Activated CD4-positive, alpha-beta memory T cell treated with anti-CD3 and anti-CD28 coated beads for 36 hours (primary cell): ENCODE measurements around the gene TNRC6B. TPM values are rescaled to one million over a fixed set of nuclear protein-coding genes. Genes with fewer than 3 reads are reported as not detected.

Experiments used
- CTCF ChIA-PET: fragments of 350-600 bp; sonication (Branson Sonifier 250); formaldehyde crosslinking; loops from one replicate; lab custom pipeline; 2021; ENCODE audit warnings: antibody characterized with exemption, inconsistent platforms; lab: Charles Lee
- POLR2A ChIA-PET: fragments of 350-600 bp; sonication (Branson Sonifier 250); formaldehyde crosslinking; loops from one replicate; lab custom pipeline; 2021; ENCODE audit warnings: antibody characterized with exemption; lab: Charles Lee
- DNase-seq: peaks from one replicate; pipeline ENCODE4 v3.0.0-alpha.2; 2020
- H3K27ac Mint-ChIP-seq: one replicate; pipeline ENCODE4 v1.8.0; 2021; ENCODE audit warnings: mixed read lengths
- H3K27me3 Mint-ChIP-seq: one replicate; pipeline ENCODE4 v1.8.0; 2021; ENCODE audit warnings: mixed read lengths
- H3K36me3 Mint-ChIP-seq: one replicate; pipeline ENCODE4 v1.8.0; 2021; ENCODE audit warnings: mixed read lengths
- H3K4me1 Mint-ChIP-seq: one replicate; pipeline ENCODE4 v1.8.0; 2021; ENCODE audit warnings: low read depth, mixed read lengths
- H3K4me3 Mint-ChIP-seq: one replicate; pipeline ENCODE4 v1.8.0; 2021; ENCODE audit warnings: mild to moderate bottlenecking, mixed read lengths
- H3K9me3 Mint-ChIP-seq: one replicate; pipeline ENCODE4 v1.8.0; 2021; ENCODE audit warnings: mixed read lengths
- intact Hi-C: fragments of 100-400 bp; cut with micrococcal nuclease; formaldehyde crosslinking; loops from one replicate; pipeline ENCODE4 v1.15.1; 2023
- total RNA-seq, 2 experiments: library from RNA; stranded (reverse); gene quantifications; one replicate each; pipeline ENCODE4 v1.2.3, GENCODE V29; 2021

Gene TNRC6B
- total RNA-seq, 2 experiments from 2014 or later = 34.9 to 38.8 TPM

- no peaks in the 10 kb centered on the region for H3K27me3 Mint-ChIP-seq
- DNase-seq = no peak
- H3K4me1 Mint-ChIP-seq = peaks cover 95% of the 10 kb centered on the region
- intact Hi-C loops = loop anchor here (5.0 to 10.0 kb wide), 2 partner anchors 272 to 385 kb away; no protein-coding TSS in a partner anchor
- ChIA-PET POLR2A (no interaction called here), CTCF (interaction anchor here (1.5 kb wide), 1 partner anchor 17 kb away, joined by 6 read pairs; the partner anchor contains the start of gene ADSL)
- no peak overlapping the region for H3K4me3 Mint-ChIP-seq
- peak overlapping the region; percentile 9 for H3K27ac Mint-ChIP-seq
- H3K9me3 Mint-ChIP-seq = no peaks in the 10 kb centered on the region
- no peaks in the 10 kb centered on the region for H3K36me3 Mint-ChIP-seq
These were observed 151.7 kb downstream of the TNRC6B start for GRCh38 chr22:40329466-40329865.

GRCh38 chr22:40330086-40330485 is 152.4 kb downstream of the TNRC6B start:
- intact Hi-C loops = no loop called here
- ChIA-PET CTCF (interaction anchor here (1.5 kb wide), 1 partner anchor 16 kb away, joined by 6 read pairs; the partner anchor contains the start of gene ADSL), POLR2A (interaction anchor here (1.5 kb wide), 1 partner anchor 275 kb away, joined by 3 read pairs; no protein-coding TSS in a partner anchor)
- H3K36me3 Mint-ChIP-seq = no peaks in the 10 kb centered on the region
- H3K4me3 Mint-ChIP-seq = no peak overlapping the region
- H3K27ac Mint-ChIP-seq = no peak overlapping the region
- H3K27me3 Mint-ChIP-seq = no peaks in the 10 kb centered on the region
- no peak for DNase-seq
- peaks cover 95% of the 10 kb centered on the region for H3K4me1 Mint-ChIP-seq
- H3K9me3 Mint-ChIP-seq = no peaks in the 10 kb centered on the region

GRCh38 chr22:40330615-40331014 is 152.9 kb downstream of the TNRC6B start:
- H3K4me1 Mint-ChIP-seq = peaks cover 93% of the 10 kb centered on the region
- POLR2A ChIA-PET = interaction anchor here (1.5 kb wide), 1 partner anchor 275 kb away, joined by 3 read pairs; no protein-coding TSS in a partner anchor
- CTCF ChIA-PET = interaction anchor here (1.5 kb wide), 1 partner anchor 15 kb away, joined by 6 read pairs; the partner anchor contains the start of gene ADSL

GRCh38 chr22:40331706-40332105 is 154.0 kb downstream of the TNRC6B start:
- CTCF ChIA-PET = interaction anchor here (0.6 kb wide), 1 partner anchor 33 kb away, joined by 6 read pairs; no protein-coding TSS in a partner anchor
- Mint-ChIP-seq H3K4me3 (no peak overlapping the region), H3K36me3 (peaks cover 3% of the 10 kb centered on the region), H3K4me1 (peaks cover 94% of the 10 kb centered on the region), H3K27ac (peak overlapping the region; percentile 80), H3K9me3 (no peaks in the 10 kb centered on the region), H3K27me3 (no peaks in the 10 kb centered on the region)
- intact Hi-C loops = loop anchor here (2.0 kb wide), 1 partner anchor 41 kb away; no protein-coding TSS in a partner anchor
- DNase-seq = no peak
- POLR2A ChIA-PET = interaction anchor here (1.0 to 1.5 kb wide), 2 partner anchors 14 to 276 kb away, joined by 3 to 4 read pairs; no protein-coding TSS in a partner anchor

More at GRCh38 chr22:40330615-40331014, 152.9 kb downstream of the TNRC6B start:
- no peak for DNase-seq
- no peaks in the 10 kb centered on the region for H3K27me3 Mint-ChIP-seq
- no peak overlapping the region for H3K4me3 Mint-ChIP-seq
- intact Hi-C loops = no loop called here
- H3K9me3 Mint-ChIP-seq = no peaks in the 10 kb centered on the region
- no peaks in the 10 kb centered on the region for H3K36me3 Mint-ChIP-seq
- no peak overlapping the region for H3K27ac Mint-ChIP-seq

- peaks cover 3% of the 10 kb centered on the region for H3K36me3 Mint-ChIP-seq
- CTCF ChIA-PET = no interaction called here
- DNase-seq = peak; percentile 44
- H3K27ac Mint-ChIP-seq = peak overlapping the region; percentile 80
- H3K27me3 Mint-ChIP-seq = no peaks in the 10 kb centered on the region
- no peaks in the 10 kb centered on the region for H3K9me3 Mint-ChIP-seq
- H3K4me3 Mint-ChIP-seq = peak overlapping the region; percentile 49
- intact Hi-C loops = loop anchor here (2.0 kb wide), 1 partner anchor 42 kb away; no protein-coding TSS in a partner anchor
- POLR2A ChIA-PET = interaction anchor here (0.5 to 1.0 kb wide), 2 partner anchors 13 to 89 kb away, joined by 4 to 7 read pairs; no protein-coding TSS in a partner anchor
- H3K4me1 Mint-ChIP-seq = peaks cover 91% of the 10 kb centered on the region
These were observed 154.6 kb downstream of the TNRC6B start for GRCh38 chr22:40332319-40332781.

- Mint-ChIP-seq H3K27me3 (no peaks in the 10 kb centered on the region), H3K36me3 (peaks cover 6% of the 10 kb centered on the region), H3K27ac (peak overlapping the region; percentile 64), H3K4me1 (peaks cover 83% of the 10 kb centered on the region), H3K4me3 (no peak overlapping the region), H3K9me3 (no peaks in the 10 kb centered on the region)
- intact Hi-C loops = loop anchor here (1.0 kb wide), 1 partner anchor 157 kb away; the partner anchor contains the start of gene TNRC6B
- CTCF ChIA-PET = interaction anchor here (3.0 kb wide), 1 partner anchor 13 kb away, joined by 21 read pairs; the partner anchor contains the start of gene ADSL
- POLR2A ChIA-PET = interaction anchor here (1.1 to 1.2 kb wide), 3 partner anchors 11 to 83 kb away, joined by 3 to 5 read pairs (median 3); no protein-coding TSS in a partner anchor
- DNase-seq = peak; percentile 36
These were observed 156.3 kb downstream of the TNRC6B start for GRCh38 chr22:40334060-40334459.

GRCh38 chr22:40334899-40335298 is 157.2 kb downstream of the TNRC6B start:
- Mint-ChIP-seq H3K27ac (peak overlapping the region; percentile 64), H3K9me3 (no peaks in the 10 kb centered on the region), H3K4me1 (peaks cover 74% of the 10 kb centered on the region), H3K27me3 (no peaks in the 10 kb centered on the region), H3K36me3 (peaks cover 6% of the 10 kb centered on the region), H3K4me3 (peak overlapping the region; percentile 31)
- ChIA-PET POLR2A (interaction anchor here (0.6 to 1.2 kb wide), 4 partner anchors 12 to 233 kb away, joined by 3 to 5 read pairs (median 3); no protein-coding TSS in a partner anchor), CTCF (interaction anchor here (3.0 kb wide), 1 partner anchor 12 kb away, joined by 21 read pairs; the partner anchor contains the start of gene ADSL)
- no peak for DNase-seq
- intact Hi-C loops = loop anchor here (1.0 kb wide), 3 partner anchors 11 to 158 kb away; partner anchors contain the start of genes ADSL and TNRC6B

- intact Hi-C loops = loop anchor here (1.0 kb wide), 2 partner anchors 11 kb away; partner anchors contain the start of gene ADSL
- Mint-ChIP-seq H3K27me3 (no peaks in the 10 kb centered on the region), H3K4me1 (peaks cover 73% of the 10 kb centered on the region), H3K27ac (peak overlapping the region; percentile 64), H3K4me3 (no peak overlapping the region), H3K9me3 (no peaks in the 10 kb centered on the region), H3K36me3 (peaks cover 6% of the 10 kb centered on the region)
- no peak for DNase-seq
- ChIA-PET POLR2A (interaction anchor here (0.6 to 2.1 kb wide), 5 partner anchors 11 to 292 kb away, joined by 3 to 11 read pairs (median 3); partner anchors contain the start of gene ADSL), CTCF (interaction anchor here (3.0 kb wide), 1 partner anchor 12 kb away, joined by 21 read pairs; the partner anchor contains the start of gene ADSL)
These were observed 157.6 kb downstream of the TNRC6B start for GRCh38 chr22:40335358-40335757.

GRCh38 chr22:40340044-40340443 is 162.3 kb downstream of the TNRC6B start:
- ChIA-PET CTCF (interaction anchor here (0.6 kb wide), 1 partner anchor 811 kb away, joined by 3 read pairs; no protein-coding TSS in a partner anchor), POLR2A (no interaction called here)
- intact Hi-C loops = loop anchor here (10.0 kb wide), 1 partner anchor 405 kb away; no protein-coding TSS in a partner anchor
- Mint-ChIP-seq H3K36me3 (peaks cover 6% of the 10 kb centered on the region), H3K4me3 (no peak overlapping the region), H3K27me3 (no peaks in the 10 kb centered on the region), H3K4me1 (peaks cover 56% of the 10 kb centered on the region), H3K27ac (peak overlapping the region; percentile 1), H3K9me3 (no peaks in the 10 kb centered on the region)
- no peak for DNase-seq

GRCh38 chr22:40341604-40342003 is 163.9 kb downstream of the TNRC6B start:
- CTCF ChIA-PET = no interaction called here
- intact Hi-C loops = loop anchor here (10.0 kb wide), 1 partner anchor 407 kb away; no protein-coding TSS in a partner anchor
- H3K4me3 Mint-ChIP-seq = no peak overlapping the region

GRCh38 chr22:40342521-40342920 is 164.8 kb downstream of the TNRC6B start:
- no peaks in the 10 kb centered on the region for H3K9me3 Mint-ChIP-seq
- DNase-seq = no peak
- peaks cover 12% of the 10 kb centered on the region for H3K36me3 Mint-ChIP-seq
- H3K27me3 Mint-ChIP-seq = no peaks in the 10 kb centered on the region
- intact Hi-C loops = loop anchor here (10.0 kb wide), 1 partner anchor 408 kb away; no protein-coding TSS in a partner anchor
- H3K27ac Mint-ChIP-seq = peak overlapping the region; percentile 40
- CTCF ChIA-PET = no interaction called here
- no peak overlapping the region for H3K4me3 Mint-ChIP-seq
- H3K4me1 Mint-ChIP-seq = peaks cover 46% of the 10 kb centered on the region
- POLR2A ChIA-PET = no interaction called here

More at GRCh38 chr22:40341604-40342003, 163.9 kb downstream of the TNRC6B start:
- Mint-ChIP-seq H3K27me3 (no peaks in the 10 kb centered on the region), H3K9me3 (no peaks in the 10 kb centered on the region), H3K36me3 (peaks cover 5% of the 10 kb centered on the region), H3K4me1 (peaks cover 46% of the 10 kb centered on the region), H3K27ac (peak overlapping the region; percentile 49)
- POLR2A ChIA-PET = no interaction called here
- DNase-seq = no peak
